ENCODE measurements around the gene NRXN3.

- TF ChIP-seq POLR2AphosphoS5 (IDR thresholded peaks at IDR 0.05; ENCODE audit: low read depth, low read length) (no peak), CTCF (IDR thresholded peaks at IDR 0.05) (no peak)
These were observed 1564.9 kb downstream of the NRXN3 start for GRCh38 chr14:79735121-79735520.

Data from Panc1 (cell line).